WTC11 (cell line): ENCODE results near the gene RESP18. TPM values are rescaled to one million over a fixed set of nuclear protein-coding genes. Genes with fewer than 3 reads are reported as not detected.

Source experiments
- ATAC-seq: fragments of 200-7000 bp; cut with Tn5 transposase; 2 replicates; pipeline ENCODE4 v1.10.0; 2021; ENCODE audit warnings: mild to moderate bottlenecking, moderate library complexity
- CTCF ChIA-PET: fragments of 300-600 bp; sonication (Branson Sonifier 250); formaldehyde crosslinking; loops from one replicate; lab custom pipeline; 2021; ENCODE audit warnings: antibody characterized with exemption; lab: Charles Lee
- POLR2A ChIA-PET: fragments of 350-600 bp; sonication (Branson Sonifier 250); formaldehyde crosslinking; loops from one replicate; lab custom pipeline; 2021; ENCODE audit warnings: antibody characterized with exemption; lab: Charles Lee
- DNase-seq: peaks from one replicate; pipeline ENCODE4 v3.0.0; 2021; ENCODE audit warnings: low spot score
- H3K27ac Mint-ChIP-seq: 2 replicates; pipeline ENCODE4 v1.8.0; 2021; ENCODE audit warnings: mixed read lengths
- H3K27me3 Mint-ChIP-seq: 2 replicates; pipeline ENCODE4 v1.8.0; 2021; ENCODE audit warnings: low read depth, mild to moderate bottlenecking, moderate library complexity, mixed read lengths
- H3K36me3 Mint-ChIP-seq: 2 replicates; pipeline ENCODE4 v1.8.0; 2021; ENCODE audit warnings: mixed read lengths
- H3K4me1 Mint-ChIP-seq: 2 replicates; pipeline ENCODE4 v1.8.0; 2022; ENCODE audit warnings: mixed read lengths
- H3K4me3 Mint-ChIP-seq: 2 replicates; pipeline ENCODE4 v1.8.0; 2021; ENCODE audit warnings: mild to moderate bottlenecking, moderate library complexity, mixed read lengths
- H3K9me3 Mint-ChIP-seq: 2 replicates; pipeline ENCODE4 v1.8.0; 2021; ENCODE audit warnings: mixed read lengths
- FOXK1 ChIP-seq: sonication (generic); formaldehyde crosslinking; IDR thresholded peaks from 2 replicates; pipeline ENCODE4 v1.8.0; 2022; ENCODE audit warnings: mild to moderate bottlenecking, moderate library complexity, missing genetic modification reagents
- FOXP1 ChIP-seq: sonication (generic); formaldehyde crosslinking; IDR thresholded peaks from 2 replicates; pipeline ENCODE4 v1.8.0; 2022; ENCODE audit warnings: missing genetic modification reagents, mild to moderate bottlenecking, moderate library complexity, borderline replicate concordance
- GRHL2 ChIP-seq: fragments of 250-450 bp; sonication (Bioruptor Pico); IDR thresholded peaks from 2 replicates; pipeline ENCODE4 v1.8.0; 2022; ENCODE audit warnings: mild to moderate bottlenecking, moderate library complexity; ENCODE audit not compliant: insufficient replicate concordance, severe bottlenecking
- MAX ChIP-seq: sonication (generic); formaldehyde crosslinking; IDR thresholded peaks from 2 replicates; pipeline ENCODE4 v1.8.0; 2022; ENCODE audit warnings: mild to moderate bottlenecking, missing genetic modification reagents
- MLX ChIP-seq: sonication (generic); formaldehyde crosslinking; IDR thresholded peaks from 2 replicates; pipeline ENCODE4 v1.8.1; 2023; ENCODE audit warnings: mild to moderate bottlenecking, missing genetic modification reagents, moderate library complexity
- MXD4 ChIP-seq: fragments of 250-450 bp; sonication (Bioruptor Pico); IDR thresholded peaks from 2 replicates; pipeline ENCODE4 v1.8.0; 2021; ENCODE audit warnings: mild to moderate bottlenecking, moderate library complexity, borderline replicate concordance
- NFE2L1 ChIP-seq: sonication (generic); formaldehyde crosslinking; IDR thresholded peaks from 2 replicates; pipeline ENCODE4 v1.8.1; 2023; ENCODE audit warnings: missing genetic modification reagents
- PRRX2 ChIP-seq: fragments of 250-450 bp; sonication (Bioruptor Pico); IDR thresholded peaks from 2 replicates; pipeline ENCODE4 v1.8.0; 2021; ENCODE audit warnings: mild to moderate bottlenecking
- TCF7 ChIP-seq: sonication (generic); formaldehyde crosslinking; IDR thresholded peaks from 2 replicates; pipeline ENCODE4 v1.8.0; 2022; ENCODE audit warnings: mild to moderate bottlenecking, low read depth, missing genetic modification reagents, moderate library complexity
- TEAD1 ChIP-seq: sonication (generic); formaldehyde crosslinking; IDR thresholded peaks from 2 replicates; pipeline ENCODE4 v1.8.0; 2022; ENCODE audit warnings: mild to moderate bottlenecking, missing genetic modification reagents
- USF1 ChIP-seq: sonication (generic); formaldehyde crosslinking; IDR thresholded peaks from 2 replicates; pipeline ENCODE4 v1.8.0; 2022; ENCODE audit warnings: mild to moderate bottlenecking, missing genetic modification reagents
- USF2 ChIP-seq: sonication (generic); formaldehyde crosslinking; IDR thresholded peaks from 2 replicates; pipeline ENCODE4 v1.8.1; 2023; ENCODE audit warnings: mild to moderate bottlenecking, missing genetic modification reagents, moderate library complexity
- ZBTB21 ChIP-seq: sonication (generic); formaldehyde crosslinking; IDR thresholded peaks from 2 replicates; pipeline ENCODE4 v1.8.1; 2023; ENCODE audit warnings: mild to moderate bottlenecking, missing genetic modification reagents, borderline replicate concordance
- ZNF232 ChIP-seq: sonication (generic); formaldehyde crosslinking; IDR thresholded peaks from 2 replicates; pipeline ENCODE4 v1.8.0; 2022; ENCODE audit warnings: mild to moderate bottlenecking, missing genetic modification reagents
- ZNF396 ChIP-seq: fragments of 250-450 bp; sonication (Bioruptor Pico); IDR thresholded peaks from 2 replicates; pipeline ENCODE4 v1.8.0; 2021; ENCODE audit warnings: mild to moderate bottlenecking, moderate library complexity, borderline replicate concordance
- ZNF423 ChIP-seq: fragments of 250-450 bp; sonication (Bioruptor Pico); IDR thresholded peaks from 2 replicates; pipeline ENCODE4 v2.1.2; 2022; ENCODE audit warnings: mild to moderate bottlenecking, moderate library complexity
- ZNF671 ChIP-seq: fragments of 250-450 bp; sonication (Bioruptor Pico); IDR thresholded peaks from 2 replicates; pipeline ENCODE4 v1.8.0; 2021; ENCODE audit warnings: mild to moderate bottlenecking
- total RNA-seq: library from RNA; stranded (reverse); gene quantifications from 3 replicates; pipeline ENCODE4 v1.2.3, GENCODE V29; 2021
- TF ChIP-seq, protein P1 (sequence below): sonication (generic); formaldehyde crosslinking; conservative IDR thresholded peaks from 2 replicates; pipeline ENCODE4 v1.8.1; 2022; ENCODE audit warnings: mild to moderate bottlenecking, missing genetic modification reagents
- TF ChIP-seq, protein P2 (sequence below): sonication (generic); formaldehyde crosslinking; IDR thresholded peaks from 2 replicates; pipeline ENCODE4 v1.8.0; 2022; ENCODE audit warnings: missing genetic modification reagents
- TF ChIP-seq, protein P3 (sequence below): sonication (generic); formaldehyde crosslinking; conservative IDR thresholded peaks from 2 replicates; pipeline ENCODE4 v1.8.1; 2023; ENCODE audit warnings: mild to moderate bottlenecking, low read depth, missing genetic modification reagents, moderate library complexity

RESP18 gene
- total RNA-seq, 1 experiment from 2014 or later: not detected

DNA sequence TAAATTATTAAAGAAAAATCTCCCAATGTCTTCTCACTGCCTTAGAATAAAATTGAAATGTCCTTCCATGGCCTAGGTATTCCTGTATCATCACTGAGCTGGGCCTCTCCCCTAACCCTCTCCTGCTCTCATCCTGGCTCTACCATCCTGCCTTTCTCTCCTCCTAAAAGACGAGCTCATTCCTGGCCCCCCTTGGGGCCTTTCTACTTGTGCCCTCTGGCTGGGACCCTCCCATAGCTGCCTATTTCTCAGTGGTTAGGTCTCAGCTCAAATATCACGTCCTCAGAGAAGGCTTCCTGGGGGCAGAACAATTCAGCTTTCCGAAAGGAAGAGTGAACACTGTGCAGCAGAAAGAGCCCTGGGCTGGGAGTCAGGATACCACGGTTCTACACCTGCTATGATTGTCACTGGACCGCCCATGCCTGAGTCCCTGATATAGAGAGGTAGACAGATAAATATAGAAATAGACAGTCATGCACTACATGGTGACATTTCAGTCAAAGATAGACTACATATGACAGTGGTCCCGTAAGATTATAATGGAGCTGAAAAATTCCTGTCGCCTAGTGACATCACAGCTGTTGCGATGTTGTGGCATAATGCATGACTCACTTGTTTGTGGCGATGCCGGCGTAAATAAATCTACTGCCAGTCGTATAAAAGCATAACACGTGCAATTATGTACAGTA, 45.8 kb upstream of the RESP18 start:
- ChIA-PET CTCF (interaction anchor here (0.7 to 2.0 kb wide), 7 partner anchors 9 to 163 kb away, joined by 3 to 13 read pairs (median 3); partner anchors contain the start of gene DNPEP), POLR2A (interaction anchor here (1.2 kb wide), 1 partner anchor 9 kb away, joined by 5 read pairs; the partner anchor contains the start of gene DNPEP)
- no peaks in the 10 kb centered on the region for H3K27me3 Mint-ChIP-seq
- H3K9me3 Mint-ChIP-seq: no peaks in the 10 kb centered on the region
- H3K27ac Mint-ChIP-seq: no peak overlapping the region
- H3K4me3 Mint-ChIP-seq: no peak overlapping the region
- no peak for TF ChIP-seq MAX
- TF ChIP-seq ZNF232: no peak
- TF ChIP-seq FOXP1 (CRISPR knock-in tag): no peak
- TF ChIP-seq ZBTB21 (CRISPR knock-in tag): no peak
- TF ChIP-seq ZNF396 (CRISPR knock-in tag): no peak
- TF ChIP-seq GRHL2 (CRISPR knock-in tag): no peak
- no peak for TF ChIP-seq PRRX2 (CRISPR knock-in tag)
- TF ChIP-seq TCF7: no peak
- TF ChIP-seq ZNF671 (CRISPR knock-in tag): no peak
- no peak for TF ChIP-seq MXD4 (CRISPR knock-in tag)
- TF ChIP-seq USF2 (CRISPR knock-in tag): no peak
- TF ChIP-seq, protein P1, sequence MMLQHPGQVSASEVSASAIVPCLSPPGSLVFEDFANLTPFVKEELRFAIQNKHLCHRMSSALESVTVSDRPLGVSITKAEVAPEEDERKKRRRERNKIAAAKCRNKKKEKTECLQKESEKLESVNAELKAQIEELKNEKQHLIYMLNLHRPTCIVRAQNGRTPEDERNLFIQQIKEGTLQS (CRISPR knock-in tag): no peak
- TF ChIP-seq USF1 (CRISPR knock-in tag): no peak
- TF ChIP-seq, protein P2, sequence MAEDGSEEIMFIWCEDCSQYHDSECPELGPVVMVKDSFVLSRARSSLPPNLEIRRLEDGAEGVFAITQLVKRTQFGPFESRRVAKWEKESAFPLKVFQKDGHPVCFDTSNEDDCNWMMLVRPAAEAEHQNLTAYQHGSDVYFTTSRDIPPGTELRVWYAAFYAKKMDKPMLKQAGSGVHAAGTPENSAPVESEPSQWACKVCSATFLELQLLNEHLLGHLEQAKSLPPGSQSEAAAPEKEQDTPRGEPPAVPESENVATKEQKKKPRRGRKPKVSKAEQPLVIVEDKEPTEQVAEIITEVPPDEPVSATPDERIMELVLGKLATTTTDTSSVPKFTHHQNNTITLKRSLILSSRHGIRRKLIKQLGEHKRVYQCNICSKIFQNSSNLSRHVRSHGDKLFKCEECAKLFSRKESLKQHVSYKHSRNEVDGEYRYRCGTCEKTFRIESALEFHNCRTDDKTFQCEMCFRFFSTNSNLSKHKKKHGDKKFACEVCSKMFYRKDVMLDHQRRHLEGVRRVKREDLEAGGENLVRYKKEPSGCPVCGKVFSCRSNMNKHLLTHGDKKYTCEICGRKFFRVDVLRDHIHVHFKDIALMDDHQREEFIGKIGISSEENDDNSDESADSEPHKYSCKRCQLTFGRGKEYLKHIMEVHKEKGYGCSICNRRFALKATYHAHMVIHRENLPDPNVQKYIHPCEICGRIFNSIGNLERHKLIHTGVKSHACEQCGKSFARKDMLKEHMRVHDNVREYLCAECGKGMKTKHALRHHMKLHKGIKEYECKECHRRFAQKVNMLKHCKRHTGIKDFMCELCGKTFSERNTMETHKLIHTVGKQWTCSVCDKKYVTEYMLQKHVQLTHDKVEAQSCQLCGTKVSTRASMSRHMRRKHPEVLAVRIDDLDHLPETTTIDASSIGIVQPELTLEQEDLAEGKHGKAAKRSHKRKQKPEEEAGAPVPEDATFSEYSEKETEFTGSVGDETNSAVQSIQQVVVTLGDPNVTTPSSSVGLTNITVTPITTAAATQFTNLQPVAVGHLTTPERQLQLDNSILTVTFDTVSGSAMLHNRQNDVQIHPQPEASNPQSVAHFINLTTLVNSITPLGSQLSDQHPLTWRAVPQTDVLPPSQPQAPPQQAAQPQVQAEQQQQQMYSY (CRISPR knock-in tag): no peak
- TF ChIP-seq NFE2L1: no peak
- TF ChIP-seq MLX: no peak
- TF ChIP-seq ZNF423 (CRISPR knock-in tag): no peak
- TF ChIP-seq TEAD1 (CRISPR knock-in tag): no peak
- TF ChIP-seq, protein P3, sequence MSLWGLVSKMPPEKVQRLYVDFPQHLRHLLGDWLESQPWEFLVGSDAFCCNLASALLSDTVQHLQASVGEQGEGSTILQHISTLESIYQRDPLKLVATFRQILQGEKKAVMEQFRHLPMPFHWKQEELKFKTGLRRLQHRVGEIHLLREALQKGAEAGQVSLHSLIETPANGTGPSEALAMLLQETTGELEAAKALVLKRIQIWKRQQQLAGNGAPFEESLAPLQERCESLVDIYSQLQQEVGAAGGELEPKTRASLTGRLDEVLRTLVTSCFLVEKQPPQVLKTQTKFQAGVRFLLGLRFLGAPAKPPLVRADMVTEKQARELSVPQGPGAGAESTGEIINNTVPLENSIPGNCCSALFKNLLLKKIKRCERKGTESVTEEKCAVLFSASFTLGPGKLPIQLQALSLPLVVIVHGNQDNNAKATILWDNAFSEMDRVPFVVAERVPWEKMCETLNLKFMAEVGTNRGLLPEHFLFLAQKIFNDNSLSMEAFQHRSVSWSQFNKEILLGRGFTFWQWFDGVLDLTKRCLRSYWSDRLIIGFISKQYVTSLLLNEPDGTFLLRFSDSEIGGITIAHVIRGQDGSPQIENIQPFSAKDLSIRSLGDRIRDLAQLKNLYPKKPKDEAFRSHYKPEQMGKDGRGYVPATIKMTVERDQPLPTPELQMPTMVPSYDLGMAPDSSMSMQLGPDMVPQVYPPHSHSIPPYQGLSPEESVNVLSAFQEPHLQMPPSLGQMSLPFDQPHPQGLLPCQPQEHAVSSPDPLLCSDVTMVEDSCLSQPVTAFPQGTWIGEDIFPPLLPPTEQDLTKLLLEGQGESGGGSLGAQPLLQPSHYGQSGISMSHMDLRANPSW (CRISPR knock-in tag): no peak
- TF ChIP-seq FOXK1 (CRISPR knock-in tag): no peak
- no peak for DNase-seq
- peaks cover 33% of the 10 kb centered on the region for H3K36me3 Mint-ChIP-seq
- ATAC-seq: no peak
- no peaks in the 10 kb centered on the region for H3K4me1 Mint-ChIP-seq
